DOHH2 (cell line): ENCODE data around the gene RRM1.

Experiments used
- H3F3A ChIP-seq: fragments of 200-600 bp; sonication (generic), shearing (Covaris generic); 2 replicates; pipeline ENCODE4 v1.6.0; 2016; ENCODE audit warnings: antibody characterized with exemption, mild to moderate bottlenecking; ENCODE audit not compliant: control insufficient read depth, insufficient read depth
- H3K27ac ChIP-seq: fragments of 200-600 bp; sonication (generic); 2 replicates; pipeline ENCODE4 v1.5.1; 2014; ENCODE audit warnings: low read depth, mild to moderate bottlenecking, low read length, moderate library complexity
- H3K27me3 ChIP-seq: fragments of 200-600 bp; sonication (generic); 2 replicates; pipeline ENCODE4 v1.6.1; 2014; ENCODE audit warnings: mild to moderate bottlenecking, low read length, mixed read lengths; ENCODE audit not compliant: control insufficient read depth
- H3K36me3 ChIP-seq: fragments of 200-600 bp; sonication (generic); 2 replicates; pipeline ENCODE4 v1.6.1; 2014; ENCODE audit warnings: mild to moderate bottlenecking, low read length, moderate library complexity, mixed read lengths; ENCODE audit not compliant: control insufficient read depth
- H3K4me1 ChIP-seq: fragments of 200-600 bp; sonication (generic); 2 replicates; pipeline ENCODE4 v1.6.1; 2014; ENCODE audit warnings: mild to moderate bottlenecking, low read length, mixed read lengths; ENCODE audit not compliant: control insufficient read depth
- H3K4me2 ChIP-seq: fragments of 200-600 bp; sonication (generic); 2 replicates; pipeline ENCODE4 v1.6.0; 2014; ENCODE audit warnings: mild to moderate bottlenecking, low read length, moderate library complexity
- H3K4me3 ChIP-seq: fragments of 200-600 bp; sonication (generic); 2 replicates; pipeline ENCODE4 v1.5.1; 2014; ENCODE audit warnings: mild to moderate bottlenecking, low read length, mixed read lengths
- H3K79me2 ChIP-seq: fragments of 200-600 bp; sonication (generic); 2 replicates; pipeline ENCODE4 v1.6.1; 2014; ENCODE audit warnings: mild to moderate bottlenecking, low read length, mixed read lengths; ENCODE audit not compliant: control insufficient read depth
- H3K9me2 ChIP-seq: fragments of 200-600 bp; sonication (generic); replicated peaks from 2 replicates; pipeline ENCODE4 v1.6.1; 2014; ENCODE audit warnings: mild to moderate bottlenecking, low read length, mixed read lengths; ENCODE audit not compliant: control insufficient read depth
- H3K9me3 ChIP-seq: fragments of 200-600 bp; sonication (generic); 2 replicates; pipeline ENCODE4 v1.6.1; 2014; ENCODE audit warnings: antibody characterized with exemption, low read length, mixed read lengths; ENCODE audit not compliant: control insufficient read depth, insufficient read depth
- H4K20me1 ChIP-seq: fragments of 200-600 bp; sonication (generic); 2 replicates; pipeline ENCODE4 v1.6.0; 2014; ENCODE audit warnings: low read depth, mild to moderate bottlenecking, antibody characterized with exemption, low read length, moderate library complexity; ENCODE audit not compliant: control insufficient read depth, insufficient read depth
- EZH2phosphoT487 ChIP-seq: fragments of 200-600 bp; sonication (generic); IDR thresholded peaks from 2 replicates; pipeline ENCODE4 v1.6.1; 2017; ENCODE audit warnings: borderline replicate concordance, mild to moderate bottlenecking, antibody characterized with exemption, low read length, moderate library complexity, mixed read lengths
- TF ChIP-seq, protein P1 (sequence below): fragments of 200-600 bp; sonication (generic); IDR thresholded peaks from one replicate; pipeline ENCODE4 v1.5.1; 2014; ENCODE audit warnings: antibody characterized with exemption, mild to moderate bottlenecking, low read depth, low read length; ENCODE audit not compliant: poor library complexity, severe bottlenecking

RRM1 gene

DNA sequence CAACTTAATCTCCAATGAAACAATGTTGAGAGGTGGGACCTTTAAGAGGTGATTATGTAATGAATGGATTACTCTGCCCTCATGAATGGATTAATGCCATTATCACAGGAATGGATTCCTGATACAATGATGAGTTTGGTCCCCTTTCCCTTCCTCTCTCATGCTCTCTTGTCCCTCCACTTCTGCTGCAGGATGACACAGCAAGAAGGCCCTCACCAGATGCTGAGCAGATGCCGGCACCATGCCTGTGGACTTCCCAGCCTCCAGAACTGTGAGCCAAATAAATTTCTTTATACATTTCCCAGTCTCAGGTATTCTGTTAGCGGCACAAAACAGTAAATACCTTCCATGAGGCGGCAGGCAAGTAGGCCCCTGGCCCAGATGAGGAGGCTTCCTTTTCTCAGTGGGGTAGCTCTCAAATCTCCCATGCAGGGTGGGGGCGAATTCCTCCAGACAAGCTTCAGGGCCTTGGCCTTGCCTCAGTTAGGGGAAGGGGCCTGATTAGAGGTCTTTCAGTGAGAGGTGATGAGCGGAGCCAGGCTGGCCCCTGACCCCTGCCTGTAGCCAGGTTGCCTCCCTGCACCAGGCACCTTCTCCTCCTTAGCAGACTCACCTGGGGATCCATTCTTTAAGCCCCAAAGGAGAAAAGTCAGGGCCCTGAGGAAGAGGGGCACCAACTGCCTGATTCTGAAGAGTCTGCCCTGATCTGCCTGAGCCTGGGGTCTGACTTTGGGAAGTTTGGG, 86.0 kb downstream of the RRM1 start:
- Histone ChIP-seq H3K9me3 (no peaks in the 10 kb centered on the region), H3K4me1 (no peaks in the 10 kb centered on the region), H3K9me2 (no peaks in the 10 kb centered on the region), H3K27ac (no peak overlapping the region), H3K79me2 (no peaks in the 10 kb centered on the region), H3K36me3 (no peaks in the 10 kb centered on the region), H3F3A (no peaks in the 10 kb centered on the region), H3K4me2 (no peak overlapping the region), H4K20me1 (no peaks in the 10 kb centered on the region), H3K4me3 (no peak overlapping the region), H3K27me3 (no peaks in the 10 kb centered on the region)
- no peak for TF ChIP-seq EZH2phosphoT487
- TF ChIP-seq, protein P1, sequence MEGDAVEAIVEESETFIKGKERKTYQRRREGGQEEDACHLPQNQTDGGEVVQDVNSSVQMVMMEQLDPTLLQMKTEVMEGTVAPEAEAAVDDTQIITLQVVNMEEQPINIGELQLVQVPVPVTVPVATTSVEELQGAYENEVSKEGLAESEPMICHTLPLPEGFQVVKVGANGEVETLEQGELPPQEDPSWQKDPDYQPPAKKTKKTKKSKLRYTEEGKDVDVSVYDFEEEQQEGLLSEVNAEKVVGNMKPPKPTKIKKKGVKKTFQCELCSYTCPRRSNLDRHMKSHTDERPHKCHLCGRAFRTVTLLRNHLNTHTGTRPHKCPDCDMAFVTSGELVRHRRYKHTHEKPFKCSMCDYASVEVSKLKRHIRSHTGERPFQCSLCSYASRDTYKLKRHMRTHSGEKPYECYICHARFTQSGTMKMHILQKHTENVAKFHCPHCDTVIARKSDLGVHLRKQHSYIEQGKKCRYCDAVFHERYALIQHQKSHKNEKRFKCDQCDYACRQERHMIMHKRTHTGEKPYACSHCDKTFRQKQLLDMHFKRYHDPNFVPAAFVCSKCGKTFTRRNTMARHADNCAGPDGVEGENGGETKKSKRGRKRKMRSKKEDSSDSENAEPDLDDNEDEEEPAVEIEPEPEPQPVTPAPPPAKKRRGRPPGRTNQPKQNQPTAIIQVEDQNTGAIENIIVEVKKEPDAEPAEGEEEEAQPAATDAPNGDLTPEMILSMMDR, result no peak

GRCh38 chr11:4181782-4182721, 87.5 kb downstream of the RRM1 start:
- Histone ChIP-seq H3K79me2 (no peaks in the 10 kb centered on the region), H3K27ac (no peak overlapping the region), H3F3A (no peaks in the 10 kb centered on the region), H3K4me1 (no peaks in the 10 kb centered on the region; the same call in 1 of the 2 replicates), H3K27me3 (no peaks in the 10 kb centered on the region; the same call in 1 of the 2 replicates), H3K9me2 (no peaks in the 10 kb centered on the region), H3K4me2 (no peak overlapping the region), H3K4me3 (no peak overlapping the region), H4K20me1 (no peaks in the 10 kb centered on the region), H3K36me3 (no peaks in the 10 kb centered on the region), H3K9me3 (no peaks in the 10 kb centered on the region)
- TF ChIP-seq, protein P1, result peak; percentile 66
- no peak for TF ChIP-seq EZH2phosphoT487

DNA sequence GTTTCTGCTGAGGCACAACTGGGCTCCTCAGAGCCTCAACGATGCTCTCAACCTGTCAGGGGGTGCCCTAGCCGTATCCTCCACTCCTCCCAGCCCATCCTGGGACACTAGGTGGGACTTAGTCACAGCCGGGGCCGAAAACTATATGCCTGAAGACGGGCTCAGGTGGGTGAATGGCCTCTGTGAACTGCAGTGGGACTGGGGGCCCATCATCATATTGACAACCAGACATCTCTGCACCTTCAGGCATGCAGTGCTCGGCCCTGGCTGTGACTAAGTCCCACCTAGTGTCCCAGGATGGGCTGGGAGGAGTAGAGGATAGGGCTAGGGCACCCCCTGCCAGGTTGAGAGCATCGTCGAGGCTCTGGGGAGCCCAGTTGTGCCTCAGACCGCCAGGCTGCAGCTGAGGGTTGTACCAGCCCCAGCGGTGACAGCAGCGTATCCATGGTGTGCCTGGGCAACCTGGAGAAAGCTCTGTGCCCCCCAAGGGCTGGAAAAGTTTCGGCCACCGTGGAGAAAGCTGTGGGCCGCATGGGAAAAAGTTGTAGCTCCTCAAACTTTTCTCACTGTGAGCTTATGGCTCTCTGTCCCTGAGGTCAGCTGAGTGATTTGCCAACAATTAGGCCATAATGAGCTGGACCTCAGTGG, 88.9 kb downstream of the RRM1 start:
- TF ChIP-seq, protein P1, result no peak
- TF ChIP-seq EZH2phosphoT487, result no peak
- H3K27ac ChIP-seq, result no peak overlapping the region
- H4K20me1 ChIP-seq, result no peaks in the 10 kb centered on the region
- no peaks in the 10 kb centered on the region for H3K79me2 ChIP-seq
- no peaks in the 10 kb centered on the region for H3K9me3 ChIP-seq
- H3K4me2 ChIP-seq, result no peak overlapping the region
- H3K27me3 ChIP-seq, result peaks cover 7% of the 10 kb centered on the region
- no peaks in the 10 kb centered on the region for H3F3A ChIP-seq
- no peaks in the 10 kb centered on the region for H3K36me3 ChIP-seq
- no peak overlapping the region for H3K4me3 ChIP-seq
- H3K9me2 ChIP-seq, result no peaks in the 10 kb centered on the region
- H3K4me1 ChIP-seq, result peaks cover 5% of the 10 kb centered on the region
